HG03097 (cell line): ENCODE data around the gene SEMA6B.
"Not testable (repeated sequence)": the region's sequence is repeated elsewhere in the genome, so short reads cannot be mapped to it uniquely, and the experiment has no call there.

Experiments
- ATAC-seq: cut with Tn5 transposase; IDR thresholded peaks from one replicate; pipeline ENCODE4 v1.9.1; 2021; ENCODE audit not compliant: unreplicated experiment, low FRiP score

The SEMA6B gene

DNA sequence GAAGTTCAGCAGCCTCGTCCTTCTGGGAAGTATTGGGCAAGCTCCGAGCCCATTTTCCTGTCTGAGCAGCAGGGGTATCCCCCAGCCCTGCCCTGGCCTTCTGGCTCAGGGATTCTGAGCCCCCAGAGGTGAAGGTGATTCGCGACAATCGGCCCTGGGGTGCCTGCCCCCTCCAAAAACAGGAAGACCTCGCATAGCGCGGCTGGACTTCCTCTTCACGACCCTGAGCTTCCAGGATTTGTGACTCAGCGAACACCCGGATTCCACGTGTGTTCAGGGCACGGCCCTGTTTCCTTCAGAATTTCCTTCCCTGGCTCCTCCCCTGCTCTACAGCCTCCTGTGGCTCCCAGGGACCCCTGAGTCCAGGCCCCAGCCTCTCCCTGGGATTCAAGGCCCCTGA is at the start of gene SEMA6B:
Gene SEMA6B, minus strand, starts transcription at position 116 of the 400 bp plus-strand sequence. CDS start 1,227 bp downstream, outside the sequence.
- ATAC-seq: no peak

DNA sequence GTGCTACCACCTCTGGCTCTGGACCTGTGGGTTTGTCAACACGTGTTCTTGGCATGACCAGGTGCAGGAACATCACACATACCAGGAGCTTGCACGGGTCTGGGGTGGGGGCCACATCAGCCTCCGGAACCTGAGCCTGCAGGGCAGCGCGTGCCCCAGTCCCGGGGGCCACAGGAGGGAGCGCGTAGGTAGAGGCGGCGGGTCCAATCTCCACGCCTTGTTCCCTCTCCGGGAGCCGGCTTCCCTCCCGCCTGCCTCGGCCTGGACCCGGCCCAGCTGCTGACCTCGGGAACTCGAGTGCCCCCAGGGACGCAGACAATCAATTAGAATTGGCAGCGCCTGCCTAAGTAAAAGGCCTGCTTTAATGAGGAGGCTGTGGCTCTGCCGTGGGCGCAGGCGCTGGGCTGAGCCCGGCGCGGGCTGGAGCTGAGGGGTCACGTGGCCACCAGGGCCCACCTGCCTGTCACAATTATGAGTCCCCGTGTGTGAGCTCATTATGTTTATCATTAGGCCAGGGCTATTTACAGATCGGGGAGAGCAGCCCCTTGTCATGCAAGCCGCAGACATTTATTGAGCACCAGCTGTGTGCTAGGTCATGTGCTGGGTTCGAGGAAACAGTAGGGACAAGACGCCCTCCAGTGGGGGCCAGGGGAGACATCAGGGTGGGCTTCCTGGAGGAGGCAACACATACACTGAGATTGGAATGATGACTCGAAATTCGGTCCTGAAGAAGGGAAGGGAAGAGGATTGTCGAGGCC is 47.6 kb upstream of the SEMA6B start:
- ATAC-seq: no peak

GRCh38 chr19:4606181-4606580 is 46.7 kb upstream of the SEMA6B start:
- ATAC-seq: no peak

DNA sequence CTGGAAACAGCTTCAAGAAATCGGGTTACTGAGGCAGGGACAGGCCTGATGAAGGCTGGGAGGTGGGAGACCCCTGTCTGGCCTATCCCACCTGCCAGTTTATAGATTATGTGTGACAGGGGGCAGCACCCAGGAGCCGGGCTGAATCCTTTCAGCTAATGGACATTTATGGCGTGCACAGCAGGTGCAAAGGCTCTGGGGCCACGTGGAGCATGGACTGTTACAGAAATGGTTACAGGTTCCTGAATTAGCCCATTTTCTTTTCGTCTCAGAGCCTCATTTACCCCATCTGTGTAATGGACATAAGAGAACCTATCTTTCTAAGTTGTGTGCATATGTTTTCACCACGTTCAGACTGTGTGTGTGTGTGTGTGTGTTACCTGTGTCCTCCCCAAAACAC is 45.4 kb upstream of the SEMA6B start:
- no peak for ATAC-seq

GRCh38 chr19:4602915-4603314 is 43.4 kb upstream of the SEMA6B start:
- ATAC-seq: no peak

- no peak for ATAC-seq
Measured at GRCh38 chr19:4602173-4602788, 42.8 kb upstream of the SEMA6B start.

DNA sequence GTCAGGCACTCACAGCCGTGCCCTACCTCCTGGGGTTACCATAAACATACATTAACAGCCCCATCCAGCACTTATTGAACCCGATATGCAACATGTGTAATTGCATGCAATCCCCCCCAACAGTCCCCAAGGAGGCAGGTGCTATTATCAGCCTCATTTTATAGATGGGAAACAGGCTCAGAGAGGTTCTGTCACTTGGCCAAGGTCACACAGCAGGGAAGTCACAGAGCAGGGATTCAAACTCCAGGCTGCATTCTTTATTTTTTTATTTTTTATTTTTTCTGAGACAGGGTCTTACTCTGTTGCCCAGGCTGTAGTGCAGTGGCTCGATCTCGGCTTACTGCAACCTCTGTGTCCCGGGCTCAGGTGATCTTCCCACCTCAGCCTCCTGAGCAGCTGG is 41.4 kb upstream of the SEMA6B start:
- no peak for ATAC-seq

DNA sequence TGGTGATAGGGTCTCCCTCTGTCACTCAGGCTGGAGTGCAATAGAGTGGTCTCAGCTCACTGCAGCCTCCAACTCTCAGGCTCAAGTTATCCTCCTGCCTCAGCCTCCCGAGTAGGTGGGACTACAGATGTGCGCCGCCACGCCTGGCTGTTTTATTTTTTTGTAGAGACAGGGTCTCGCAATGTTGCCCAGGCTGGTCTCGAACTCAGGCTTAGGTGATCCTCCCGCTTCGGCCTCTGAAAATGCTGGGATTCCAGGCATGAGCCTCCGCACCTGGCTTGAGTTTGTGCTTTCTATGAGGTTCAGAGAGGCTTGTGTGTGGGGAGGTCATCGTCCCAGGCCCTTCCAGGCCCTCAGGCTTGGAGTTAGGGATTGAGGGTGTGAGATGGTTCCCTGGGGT is 40.6 kb upstream of the SEMA6B start:
- no peak for ATAC-seq

GRCh38 chr19:4598712-4599111 is 39.2 kb upstream of the SEMA6B start:
- no peak for ATAC-seq

- ATAC-seq: no peak
Measured at GRCh38 chr19:4597975-4598671, 38.6 kb upstream of the SEMA6B start.

- no peak for ATAC-seq
Measured at GRCh38 chr19:4597278-4597974, 37.9 kb upstream of the SEMA6B start.

- ATAC-seq: no peak
Measured at GRCh38 chr19:4596033-4596904, 36.8 kb upstream of the SEMA6B start.

- ATAC-seq: not testable (repeated sequence)
Measured at GRCh38 chr19:4595158-4595557, 35.7 kb upstream of the SEMA6B start.

GRCh38 chr19:4594201-4594600 is 34.7 kb upstream of the SEMA6B start:
- ATAC-seq: no peak

GRCh38 chr19:4593409-4593851 is 33.9 kb upstream of the SEMA6B start:
- no peak for ATAC-seq

DNA sequence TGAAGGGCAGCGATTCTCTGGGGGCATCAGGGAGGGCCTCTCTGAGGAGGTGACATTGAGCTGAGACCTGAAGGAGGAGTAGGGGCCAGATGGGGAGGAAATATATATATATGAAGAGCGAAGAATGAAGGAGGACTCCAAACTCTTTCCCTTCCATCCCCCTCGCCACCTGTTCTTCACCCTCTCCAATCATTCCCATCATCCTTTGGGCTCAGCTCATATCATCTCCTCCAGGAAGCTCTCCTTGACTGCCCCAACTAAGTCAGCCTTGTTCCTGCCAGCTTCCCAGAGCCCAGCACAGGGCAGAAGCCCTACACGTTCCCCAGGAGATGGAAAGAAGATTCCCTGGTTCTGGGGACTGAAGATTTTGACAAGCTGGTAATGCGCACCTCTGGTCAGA is 33.0 kb upstream of the SEMA6B start:
- ATAC-seq: no peak

DNA sequence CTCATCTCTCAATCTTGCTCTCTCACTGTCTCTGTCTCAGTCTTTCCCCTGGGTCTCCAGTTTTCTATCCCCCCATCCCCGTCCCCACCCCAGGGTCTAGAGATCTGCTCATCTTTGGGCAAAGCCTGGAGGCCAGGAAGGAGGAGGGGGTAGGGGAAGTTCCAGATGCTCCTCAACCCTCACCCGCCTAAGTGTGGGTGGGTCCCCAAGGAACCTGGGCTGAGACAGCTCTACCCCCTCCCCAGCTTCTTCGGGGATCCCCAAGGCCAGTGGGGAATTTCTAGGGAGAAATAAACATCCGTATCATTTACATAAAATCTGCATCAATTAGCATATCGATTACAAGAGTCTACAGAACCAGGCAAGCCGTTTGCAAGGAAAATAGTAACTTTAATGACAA is 31.8 kb upstream of the SEMA6B start:
- no peak for ATAC-seq

- ATAC-seq: no peak
Measured at GRCh38 chr19:4590559-4590958, 31.1 kb upstream of the SEMA6B start.

DNA sequence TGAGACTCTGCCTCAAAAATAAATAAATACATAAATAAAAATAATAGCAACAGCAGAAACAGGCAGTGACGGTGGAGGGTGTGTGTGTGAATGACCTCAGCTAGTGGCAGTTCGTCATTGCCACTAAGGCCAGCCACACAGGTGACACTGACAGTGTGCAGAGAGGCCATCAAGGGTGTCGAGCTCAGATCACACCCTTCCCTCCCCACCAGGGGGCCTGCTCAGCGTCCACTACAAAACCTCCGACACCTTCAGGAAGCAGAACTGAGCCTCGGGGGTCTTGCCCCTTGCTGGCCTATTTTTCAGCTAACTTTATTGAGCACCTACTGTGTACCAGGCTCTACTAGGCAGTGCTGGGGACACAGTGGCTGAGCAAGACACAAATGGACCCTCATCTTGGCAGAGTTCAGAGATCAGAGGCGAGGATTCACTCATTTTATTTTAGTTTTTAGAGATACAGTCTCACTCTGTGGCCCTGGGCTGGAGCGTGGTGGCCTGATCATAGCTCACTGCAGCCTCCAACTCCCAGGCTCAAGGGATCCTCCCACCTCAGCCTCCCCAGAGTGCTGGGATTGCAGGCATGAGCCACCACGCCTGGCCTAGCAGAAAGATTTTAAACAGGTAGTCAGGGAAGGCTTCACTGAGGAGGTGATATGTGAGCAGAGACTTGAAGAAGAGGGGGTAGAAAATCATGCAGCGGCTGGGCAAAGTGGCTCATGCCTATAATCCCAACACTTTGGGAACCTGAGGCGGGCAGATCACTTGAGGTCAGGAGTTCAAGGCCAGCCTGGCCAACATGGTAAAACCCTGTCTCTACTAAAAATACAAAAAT is 30.3 kb upstream of the SEMA6B start:
- no peak for ATAC-seq
